Hippocampal formation (tissue), 2 donors: Measurements from ENCODE around the gene RNF150.
"Not testable (repeated sequence)": the region's sequence is repeated elsewhere in the genome, so short reads cannot be mapped to it uniquely, and the experiment has no call there.

Source experiments
- DNase-seq, 2 donors: peaks; one replicate each; lab custom pipeline; 2025; lab: John Stamatoyannopoulos, UW

RNF150 gene

DNA sequence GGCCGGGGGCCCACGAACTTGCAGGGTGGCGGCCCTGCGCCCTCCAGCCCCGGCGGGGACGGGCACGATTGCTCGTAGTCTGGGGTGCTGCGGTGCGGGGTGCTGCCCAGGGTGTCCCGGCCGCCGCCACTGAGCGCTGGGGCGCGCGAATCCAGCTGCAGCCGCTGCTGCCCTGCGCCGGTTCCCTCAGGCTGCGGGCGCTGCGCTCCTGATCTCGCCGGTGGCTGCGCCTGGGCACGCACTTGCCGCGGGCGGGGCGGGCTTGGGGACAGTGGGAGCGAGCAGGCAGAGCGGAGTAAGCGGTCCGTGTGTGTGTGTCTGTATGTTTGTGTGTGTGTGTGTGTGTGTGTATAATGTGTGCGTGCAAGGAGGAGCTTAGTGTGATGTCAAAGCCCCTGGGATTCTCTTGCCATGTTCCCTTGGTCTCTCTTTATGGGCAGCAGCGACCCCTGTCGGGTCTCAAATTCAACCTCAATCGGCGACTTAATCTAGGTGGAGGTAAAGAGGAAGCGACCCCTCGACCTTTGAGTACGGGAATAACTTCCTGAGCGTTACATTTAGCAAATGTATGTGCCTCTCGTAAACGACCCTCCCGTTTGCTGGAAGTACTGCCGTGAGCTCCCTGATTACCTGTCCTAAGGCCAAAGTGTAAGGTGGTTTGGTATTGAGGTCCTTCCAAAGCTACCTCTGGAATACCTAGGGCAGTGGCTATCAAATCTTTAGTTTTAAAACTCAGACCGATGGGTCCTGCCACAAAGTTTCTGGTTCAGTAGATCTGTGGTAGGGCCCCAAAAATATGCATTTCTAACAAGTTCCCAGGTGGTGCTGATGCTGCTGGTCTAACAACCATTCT, at the start of gene RNF150:
RNF150 (minus strand) TSS at position 324 of the 853 bp plus-strand sequence.
- peak; percentile 64 to 88 for DNase-seq

GRCh38 chr4:141180991-141181761, 47.9 kb upstream of the RNF150 start:
- no peak for DNase-seq

DNA sequence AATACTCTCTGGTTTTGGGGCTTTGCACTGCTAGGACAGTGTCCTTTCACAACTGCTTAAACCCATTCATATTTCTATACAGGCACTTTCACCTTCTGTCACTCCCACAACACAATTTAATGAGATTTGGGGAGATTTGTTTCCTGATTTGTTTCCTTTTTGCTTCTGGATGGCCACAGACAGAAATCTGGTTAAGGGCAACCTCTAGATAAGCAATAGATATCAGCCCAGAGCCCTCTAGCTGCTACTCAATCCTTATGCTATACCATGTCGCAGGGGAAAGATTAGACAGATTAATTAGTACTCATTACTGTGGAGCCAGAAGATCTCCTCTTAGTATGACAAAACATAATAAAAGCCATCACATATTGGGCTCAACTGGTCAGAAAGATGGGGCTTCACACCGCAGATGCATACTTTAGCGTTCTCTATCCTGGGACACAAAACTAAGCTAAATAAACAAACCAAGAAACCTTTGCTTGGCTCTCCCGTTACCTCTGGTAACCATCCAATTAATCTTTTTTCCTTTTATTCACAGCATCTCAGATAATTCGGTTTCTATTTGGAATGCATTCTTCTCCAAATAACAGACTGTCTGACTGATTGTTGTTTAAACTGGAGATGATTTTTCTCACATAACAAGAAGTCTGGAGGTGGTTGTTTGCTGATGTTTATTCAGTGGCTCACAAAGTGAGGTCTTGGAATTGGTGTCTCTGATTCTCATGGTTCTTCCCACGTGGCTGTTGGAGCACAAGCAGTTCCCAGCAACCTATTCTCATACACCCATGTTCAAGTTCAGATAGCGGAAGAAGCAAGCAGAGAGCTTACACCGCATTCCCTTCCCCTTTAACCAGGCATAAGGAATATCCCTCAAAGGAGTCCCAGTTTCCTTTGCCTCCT, 46.5 kb upstream of the RNF150 start:
- DNase-seq, result no peak

GRCh38 chr4:141177171-141177570, 43.9 kb upstream of the RNF150 start:
- DNase-seq, result no peak

DNA sequence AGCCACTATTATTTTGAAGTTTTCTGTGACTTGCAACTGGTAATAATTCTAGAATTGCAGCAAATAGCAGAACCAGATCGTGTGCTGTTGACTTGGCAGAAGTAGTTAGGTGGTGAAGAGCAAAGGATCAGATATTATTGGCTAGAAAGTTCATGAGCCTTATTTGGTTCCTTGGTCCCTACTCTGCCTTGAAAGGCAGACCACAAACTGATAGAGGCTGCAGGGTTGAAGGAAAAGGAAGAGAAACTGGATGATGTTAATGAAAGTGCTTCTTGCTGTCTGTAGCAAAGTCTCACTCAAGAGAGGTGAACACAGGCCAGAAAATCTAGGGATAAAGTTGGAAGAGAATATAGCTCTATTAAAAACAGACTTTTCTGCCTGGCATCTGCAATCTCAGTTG, 41.2 kb upstream of the RNF150 start:
- no peak for DNase-seq

DNA sequence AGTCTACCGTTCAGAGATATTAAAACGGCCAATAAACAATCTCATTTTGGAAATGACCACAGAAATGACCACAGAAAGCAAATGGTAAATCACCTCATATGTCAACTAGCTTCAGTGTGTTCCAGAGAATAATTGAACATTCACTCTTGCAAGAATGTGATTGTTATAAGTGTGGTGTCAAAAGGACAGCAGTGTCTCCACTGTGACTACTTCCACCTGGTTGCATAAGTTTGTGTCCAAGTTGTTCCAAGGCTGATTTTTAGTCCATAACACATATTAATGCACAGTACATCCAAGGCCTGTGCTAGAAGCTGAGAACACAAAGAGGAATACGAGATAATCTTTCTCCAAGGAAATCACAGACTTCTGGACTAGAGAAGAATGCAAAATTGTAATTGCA, 37.4 kb upstream of the RNF150 start:
- DNase-seq, result no peak

DNA sequence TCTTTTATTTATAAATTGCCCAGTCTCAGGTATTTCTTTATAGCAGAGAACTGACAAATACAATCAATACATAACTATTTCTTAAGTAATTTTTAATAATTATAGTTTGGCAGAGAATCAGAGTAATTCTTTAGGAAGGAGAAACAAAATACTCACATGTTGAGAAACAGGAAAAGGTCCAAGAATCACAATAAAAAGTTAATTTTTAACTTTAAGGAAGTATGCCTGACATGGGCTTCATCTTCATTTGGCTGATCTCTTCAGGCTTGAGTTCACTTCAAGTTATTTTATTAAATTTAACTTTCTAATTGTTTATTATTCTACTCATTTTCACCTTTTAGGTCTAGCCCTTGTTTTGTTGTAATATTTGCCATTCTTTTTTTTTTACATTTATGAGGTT, 36.1 kb upstream of the RNF150 start:
- DNase-seq, result no peak

GRCh38 chr4:141165001-141165400, 31.7 kb upstream of the RNF150 start:
- DNase-seq, result not testable (repeated sequence)

DNA sequence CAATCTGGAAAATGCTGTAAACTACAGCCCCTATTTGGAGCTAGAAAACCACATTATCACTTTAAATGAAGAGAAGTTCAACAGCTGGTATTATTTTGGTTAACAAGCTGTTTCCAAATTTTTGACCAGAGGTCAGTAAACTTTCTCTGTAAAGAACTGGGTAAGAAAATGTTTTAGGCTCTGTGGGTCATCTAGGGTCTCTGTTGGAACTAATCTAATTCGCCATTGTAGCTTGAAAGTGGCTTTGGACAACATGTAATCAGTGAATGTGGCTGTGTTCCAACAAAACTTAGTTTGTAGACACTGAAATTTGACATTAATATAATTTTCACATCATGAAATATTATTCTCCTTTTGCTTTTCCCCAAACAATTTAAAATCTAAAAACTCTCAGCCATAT, 25.8 kb upstream of the RNF150 start:
- DNase-seq, result no peak

GRCh38 chr4:141158219-141158618, 24.9 kb upstream of the RNF150 start:
- DNase-seq, result peak in 1 of 2 donors; percentile 69

DNA sequence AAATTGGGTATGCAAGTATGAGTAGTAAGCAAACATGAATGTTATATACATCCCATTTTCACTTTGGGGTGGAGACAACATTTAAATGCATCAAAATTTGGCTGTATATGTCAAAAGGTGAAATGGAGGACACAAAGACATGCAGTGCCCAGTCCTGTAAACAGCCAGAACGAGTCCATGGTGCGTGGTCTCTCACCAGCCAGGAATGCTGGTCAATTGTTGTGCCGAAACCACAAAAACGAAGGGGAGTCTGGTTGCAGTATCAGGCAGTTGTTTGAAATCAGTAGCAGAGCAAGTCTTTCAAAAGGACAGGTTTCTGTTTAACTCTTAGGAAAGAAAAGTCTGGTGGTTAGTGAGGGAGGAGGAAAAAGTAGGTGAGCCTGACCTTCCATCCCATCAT, 22.3 kb upstream of the RNF150 start:
- no peak for DNase-seq

- no peak for DNase-seq
These were observed 21.5 kb upstream of the RNF150 start for GRCh38 chr4:141154725-141155124.

GRCh38 chr4:141153751-141154510, 20.7 kb upstream of the RNF150 start:
- no peak for DNase-seq

DNA sequence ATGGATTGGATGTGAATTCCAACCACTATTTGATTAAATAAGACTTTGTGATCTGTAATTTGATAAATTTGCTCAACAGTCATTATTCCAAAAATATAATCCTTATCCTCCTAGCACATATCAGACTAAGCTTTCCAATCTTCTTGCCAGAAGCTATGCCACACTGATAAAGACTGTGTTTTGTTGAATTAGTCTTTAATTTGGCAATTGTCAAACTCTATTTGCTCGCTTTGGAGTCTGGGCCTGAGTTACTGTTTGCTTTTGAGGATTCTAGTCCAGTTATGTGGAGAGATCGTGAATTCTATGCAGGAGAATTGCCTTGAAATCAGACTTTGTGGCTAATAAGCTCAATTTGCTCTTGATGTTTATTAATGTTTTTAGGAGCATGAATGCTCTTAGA, 10.9 kb upstream of the RNF150 start:
- DNase-seq, result no peak

GRCh38 chr4:141142423-141142822, 9.2 kb upstream of the RNF150 start:
- DNase-seq, result no peak

DNA sequence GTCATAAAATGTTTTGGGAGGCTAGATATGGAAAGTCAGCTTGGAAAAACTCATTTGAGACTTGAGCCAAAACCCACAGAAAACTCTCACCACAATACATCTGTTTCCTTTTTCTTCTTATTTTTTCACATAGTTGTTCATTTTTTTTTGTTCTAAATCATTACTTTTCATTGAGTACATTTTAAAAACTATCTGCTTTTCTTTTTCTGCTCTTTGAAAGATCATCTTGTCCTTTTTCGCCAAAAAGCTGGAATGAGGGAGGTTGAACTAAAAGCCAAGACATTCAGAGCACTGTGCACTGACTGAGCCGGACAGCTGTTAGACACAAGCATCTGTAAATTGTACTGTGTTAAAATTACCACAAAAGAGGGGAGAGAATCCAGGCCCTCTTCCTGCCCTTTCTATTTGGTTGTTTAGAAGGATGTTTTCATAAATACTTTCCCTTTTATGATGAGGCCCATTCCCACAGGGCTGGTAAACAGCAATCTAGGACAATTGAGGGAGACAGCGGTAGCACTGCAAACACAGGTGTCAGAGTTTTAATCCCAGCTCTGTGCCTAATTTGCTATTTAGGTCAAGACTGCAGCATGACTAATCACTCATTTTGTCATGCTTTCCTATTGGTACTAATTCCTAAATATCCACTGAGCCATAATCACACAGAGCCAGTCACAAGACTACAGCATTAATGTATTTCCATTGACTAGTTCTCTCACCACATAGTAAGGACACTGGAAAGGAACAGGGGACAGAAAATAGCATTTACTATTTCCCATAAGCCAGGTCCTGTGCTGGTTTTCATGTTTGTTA, 7.3 kb upstream of the RNF150 start:
- DNase-seq, result no peak

GRCh38 chr4:141133999-141134995, 1.0 kb upstream of the RNF150 start:
- DNase-seq, result no peak

DNA sequence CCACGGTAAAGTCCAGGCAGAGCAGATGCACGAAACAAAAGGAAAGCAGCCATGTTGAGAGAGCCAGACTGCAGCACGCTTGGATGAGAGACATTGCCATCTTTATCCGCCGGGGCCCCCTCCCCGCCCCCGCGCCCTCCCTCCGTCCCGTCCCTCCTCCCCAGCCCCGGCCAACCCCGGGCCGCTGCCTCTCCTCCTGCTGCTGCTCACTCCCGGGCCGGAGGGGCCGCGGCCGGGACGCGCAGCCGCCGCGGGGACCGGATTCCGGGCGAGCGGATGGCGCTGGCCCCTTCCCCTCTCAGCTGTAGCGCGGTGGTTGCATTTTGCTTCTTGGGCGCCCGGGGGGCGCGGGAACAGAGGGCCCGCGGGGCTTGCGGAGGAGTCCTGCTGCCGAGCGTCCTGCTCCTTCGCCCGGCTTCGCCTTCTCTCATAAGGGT, 542 bp downstream of the RNF150 start:
- no peak for DNase-seq

DNA sequence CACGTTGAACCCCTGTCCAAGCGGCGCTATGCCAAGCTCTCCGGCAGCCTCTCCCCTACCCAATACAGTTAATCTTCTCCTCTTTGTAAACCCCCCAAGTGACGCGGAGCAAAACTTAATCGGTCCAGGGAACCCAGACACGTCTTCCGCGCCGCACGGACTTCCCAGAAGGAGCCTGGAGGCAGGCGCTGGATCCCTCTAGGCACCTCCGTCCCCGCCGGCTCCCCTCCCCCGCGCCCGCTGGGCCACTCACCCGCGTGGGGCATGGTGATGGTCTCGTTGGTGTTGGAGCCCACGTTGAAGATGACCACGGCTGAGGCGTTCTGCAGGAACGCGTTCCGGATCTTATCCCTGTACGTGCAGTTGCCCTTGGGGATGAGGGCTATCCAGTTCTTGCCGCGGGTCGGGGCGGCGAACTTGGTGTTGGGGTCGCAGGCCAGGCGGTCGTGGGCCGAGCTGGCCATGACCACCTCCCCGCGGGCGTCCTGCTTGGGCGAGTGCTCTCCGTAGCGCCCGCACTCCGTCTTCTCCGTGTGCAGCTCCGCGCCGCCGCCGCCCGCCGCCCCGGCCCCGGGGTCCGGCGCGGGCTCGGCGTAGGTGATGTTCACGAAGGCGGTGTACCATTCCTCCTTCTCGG, 1.1 kb downstream of the RNF150 start:
- DNase-seq, result no peak
